GM23248 (cell line): Measurements from ENCODE around the gene EDIL3. TPM values are rescaled to one million over a fixed set of nuclear protein-coding genes. Genes with fewer than 3 reads are reported as not detected.

ENCODE experiments used
- DNase-seq: peaks from one replicate; pipeline ENCODE4 v3.0.0-alpha.2; 2015
- H2AFZ ChIP-seq: fragments of 200-600 bp; sonication (generic); 2 replicates; pipeline ENCODE4 v1.6.1; 2016; ENCODE audit warnings: antibody characterized with exemption
- H3F3A ChIP-seq: fragments of 200-600 bp; sonication (generic); 2 replicates; pipeline ENCODE4 v1.6.1; 2016; ENCODE audit warnings: mild to moderate bottlenecking, antibody characterized with exemption, mixed run types; ENCODE audit not compliant: insufficient read depth
- H3K27ac ChIP-seq: fragments of 200-600 bp; sonication (generic); 2 replicates; pipeline ENCODE4 v1.5.1; 2016; ENCODE audit warnings: mild to moderate bottlenecking
- H3K27me3 ChIP-seq: fragments of 200-600 bp; sonication (generic); replicated peaks from 2 replicates; pipeline ENCODE4 v1.6.1; 2016; ENCODE audit warnings: mild to moderate bottlenecking; ENCODE audit not compliant: insufficient read depth
- H3K36me3 ChIP-seq: fragments of 200-600 bp; sonication (generic); 2 replicates; pipeline ENCODE4 v1.6.1; 2016; ENCODE audit warnings: low read depth, mild to moderate bottlenecking
- H3K4me1 ChIP-seq: fragments of 200-600 bp; sonication (generic); 2 replicates; pipeline ENCODE4 v1.6.1; 2016; ENCODE audit warnings: mild to moderate bottlenecking; ENCODE audit not compliant: insufficient read depth
- H3K4me2 ChIP-seq: fragments of 200-600 bp; sonication (generic); one replicate; pipeline ENCODE4 v1.6.1; 2016; ENCODE audit warnings: mild to moderate bottlenecking; ENCODE audit not compliant: unreplicated experiment
- H3K4me3 ChIP-seq: fragments of 200-600 bp; sonication (generic); 2 replicates; pipeline ENCODE4 v1.5.1; 2016; ENCODE audit warnings: mild to moderate bottlenecking
- H3K79me2 ChIP-seq: fragments of 200-600 bp; sonication (generic); 2 replicates; pipeline ENCODE4 v1.6.1; 2016; ENCODE audit warnings: mild to moderate bottlenecking; ENCODE audit not compliant: insufficient read depth
- H3K9ac ChIP-seq: fragments of 200-600 bp; sonication (generic); 2 replicates; pipeline ENCODE4 v1.6.1; 2016; ENCODE audit warnings: mild to moderate bottlenecking
- H3K9me2 ChIP-seq: fragments of 200-600 bp; sonication (generic); 2 replicates; pipeline ENCODE4 v1.6.1; 2016; ENCODE audit warnings: mixed run types, mild to moderate bottlenecking, moderate library complexity; ENCODE audit not compliant: insufficient read depth
- H3K9me3 ChIP-seq: fragments of 200-600 bp; sonication (generic); one replicate; pipeline ENCODE4 v1.6.1; 2017; ENCODE audit warnings: low read depth
- H4K20me1 ChIP-seq: fragments of 200-600 bp; sonication (generic); 2 replicates; pipeline ENCODE4 v1.6.0; 2016; ENCODE audit not compliant: insufficient read depth
- EZH2 ChIP-seq: fragments of 200-600 bp; sonication (generic); IDR thresholded peaks from 2 replicates; pipeline ENCODE4 v1.6.1; 2018; ENCODE audit warnings: antibody characterized with exemption, mild to moderate bottlenecking; ENCODE audit not compliant: insufficient read depth, poor library complexity, severe bottlenecking
- EZH2phosphoT487 ChIP-seq: fragments of 200-600 bp; sonication (generic); IDR thresholded peaks from 2 replicates; pipeline ENCODE4 v1.6.1; 2018; ENCODE audit warnings: antibody characterized with exemption, moderate library complexity, mild to moderate bottlenecking, low read depth; ENCODE audit not compliant: insufficient read depth
- WGBS, 2 experiments: methylation state at CpG; one replicate each; pipeline ENCODE4 v1.1.6; 2015 to 2017; ENCODE audit warnings: low lambda C conversion rate in 2 of 2, low coverage in 1 of 2; ENCODE audit errors: missing lambda C conversion rate in 2 of 2; 5-methylcytosine and 5-hydroxymethylcytosine counted together
- in situ Hi-C: fragments of 300-500 bp; cut with MboI; formaldehyde crosslinking; loops from 2 replicates; pipeline ENCODE4 v1.15.0; 2020
- polyA plus RNA-seq: library from polyadenylated mRNA; unstranded; fragments of >200 nt; fragmentation: Nextera tagmentation; extraction: Ambion mirVana; gene quantifications from 2 replicates; pipeline ENCODE4 v1.2.1, GENCODE V29; 2016
- total RNA-seq: library from RNA; depleted of rRNA; stranded (reverse); fragments of >200 nt; shearing (Covaris generic); gene quantifications from 2 replicates; pipeline ENCODE4 v1.2.3, GENCODE V29; 2014

Gene EDIL3
- total and polyA plus RNA-seq, 2 experiments from 2014 or later = 17.7 to 24.1 TPM

DNA sequence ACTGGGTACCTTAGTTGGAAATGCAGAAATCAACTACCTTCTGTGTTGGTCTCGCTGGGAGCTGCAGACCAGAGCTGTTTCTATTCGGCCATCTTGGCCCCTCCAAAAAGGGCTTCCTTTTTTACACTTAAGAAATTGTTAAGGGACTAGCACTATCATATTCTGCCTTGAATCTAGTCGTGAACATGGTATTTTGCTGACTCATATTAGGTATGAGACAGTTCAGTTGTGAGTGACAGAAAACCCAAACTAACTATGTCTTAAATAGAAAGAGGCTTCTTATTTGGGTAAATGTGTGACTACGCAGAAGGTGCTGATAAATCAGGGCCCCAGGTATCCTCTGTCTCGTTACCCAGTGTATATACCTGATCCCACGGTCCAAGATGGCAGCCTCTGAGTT is 298.2 kb downstream of the EDIL3 start:
- WGBS, 2 experiments = 44 to 53% methylated on average over 6 of the region's 6 CpGs
- Histone ChIP-seq H3K27ac (no peak overlapping the region), H3K9me3 (no peaks in the 10 kb centered on the region), H3K4me1 (no peaks in the 10 kb centered on the region), H3K27me3 (no peaks in the 10 kb centered on the region), H3F3A (no peaks in the 10 kb centered on the region), H4K20me1 (no peaks in the 10 kb centered on the region), H3K36me3 (no peaks in the 10 kb centered on the region), H3K9ac (no peak overlapping the region), H3K9me2 (no peaks in the 10 kb centered on the region), H3K4me3 (no peak overlapping the region), H2AFZ (no peak overlapping the region), H3K4me2 (no peak overlapping the region), H3K79me2 (no peaks in the 10 kb centered on the region)
- no peak for DNase-seq
- TF ChIP-seq EZH2phosphoT487 = no peak
- TF ChIP-seq EZH2 = no peak
- in situ Hi-C loops = no loop called here

DNA sequence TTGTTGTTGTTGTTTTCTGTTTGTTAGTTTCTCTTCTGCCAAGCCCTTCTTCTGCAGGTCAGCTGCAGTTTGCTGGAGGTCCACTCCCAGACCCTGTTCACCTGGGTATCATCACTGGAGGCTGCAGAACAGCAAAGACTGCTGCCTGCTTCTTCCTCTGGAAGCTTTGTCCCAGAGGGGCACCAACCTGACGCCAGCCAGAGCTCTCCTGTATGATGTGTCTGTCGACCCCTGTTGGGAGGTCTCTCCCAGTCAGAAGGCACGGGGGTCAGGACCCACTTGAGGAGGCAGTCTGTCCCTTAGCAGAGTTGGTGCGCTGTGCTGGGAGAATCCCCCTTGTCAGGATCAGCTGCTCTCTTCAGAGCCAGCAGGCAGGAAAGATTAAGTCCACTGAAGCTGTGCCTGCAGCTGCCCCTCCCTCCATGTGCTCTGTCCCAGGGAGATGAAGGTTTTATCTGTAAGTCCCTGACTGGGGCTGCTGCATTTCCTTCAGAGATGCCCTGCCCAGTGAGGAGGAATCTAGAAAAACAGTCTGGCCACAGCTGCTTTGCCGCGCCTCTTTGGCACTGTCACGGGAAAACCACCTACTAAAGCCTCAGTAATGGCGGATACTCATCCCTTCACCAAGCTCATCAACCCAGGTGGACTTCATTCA is 299.2 kb downstream of the EDIL3 start:
- DNase-seq = no peak
- H4K20me1 ChIP-seq = no peaks in the 10 kb centered on the region
- H3K9me3 ChIP-seq = no peaks in the 10 kb centered on the region
- H3K27ac ChIP-seq = no peak overlapping the region
- no peak overlapping the region for H2AFZ ChIP-seq
- no peaks in the 10 kb centered on the region for H3F3A ChIP-seq
- no peak overlapping the region for H3K4me2 ChIP-seq
- TF ChIP-seq EZH2 (no peak), EZH2phosphoT487 (no peak)
- H3K9ac ChIP-seq = no peak overlapping the region
- H3K4me1 ChIP-seq = no peaks in the 10 kb centered on the region
- in situ Hi-C loops = no loop called here
- no peaks in the 10 kb centered on the region for H3K36me3 ChIP-seq
- H3K9me2 ChIP-seq = no peaks in the 10 kb centered on the region
- no peak overlapping the region for H3K4me3 ChIP-seq
- WGBS, 2 experiments = 47 to 49% methylated on average over 8 of the region's 8 CpGs
- no peaks in the 10 kb centered on the region for H3K79me2 ChIP-seq
- H3K27me3 ChIP-seq = no peaks in the 10 kb centered on the region

DNA sequence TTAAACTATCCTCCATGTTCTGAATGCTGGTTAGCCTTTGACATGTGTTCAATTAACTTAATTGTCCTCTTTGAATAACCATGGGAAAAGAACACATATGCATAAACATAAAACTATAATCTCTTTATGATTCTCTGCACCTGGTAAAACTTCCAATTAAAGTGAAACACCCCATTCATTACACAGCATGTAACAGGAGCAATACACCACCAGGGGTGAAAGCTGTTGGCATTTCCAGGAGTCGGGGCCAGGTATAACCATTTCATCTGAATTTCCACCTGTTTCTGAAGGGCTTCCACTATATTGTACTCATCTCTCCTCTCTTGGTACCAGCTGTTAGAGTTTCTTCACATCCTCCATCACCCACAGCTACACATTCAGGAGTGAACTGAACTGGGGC is 303.8 kb downstream of the EDIL3 start:
- WGBS, 2 experiments = 45 to 56% methylated on average over 1 of the region's 1 CpG
- no peak overlapping the region for H3K27ac ChIP-seq
- no peak overlapping the region for H2AFZ ChIP-seq
- TF ChIP-seq EZH2phosphoT487 (no peak), EZH2 (no peak)
- no peaks in the 10 kb centered on the region for H3F3A ChIP-seq
- no peaks in the 10 kb centered on the region for H3K9me2 ChIP-seq
- DNase-seq = no peak
- no peaks in the 10 kb centered on the region for H3K79me2 ChIP-seq
- H4K20me1 ChIP-seq = no peaks in the 10 kb centered on the region
- no peak overlapping the region for H3K4me2 ChIP-seq
- no peak overlapping the region for H3K9ac ChIP-seq
- in situ Hi-C loops = no loop called here
- no peaks in the 10 kb centered on the region for H3K9me3 ChIP-seq
- H3K27me3 ChIP-seq = no peaks in the 10 kb centered on the region
- H3K36me3 ChIP-seq = no peaks in the 10 kb centered on the region
- no peak overlapping the region for H3K4me3 ChIP-seq
- H3K4me1 ChIP-seq = no peaks in the 10 kb centered on the region

DNA sequence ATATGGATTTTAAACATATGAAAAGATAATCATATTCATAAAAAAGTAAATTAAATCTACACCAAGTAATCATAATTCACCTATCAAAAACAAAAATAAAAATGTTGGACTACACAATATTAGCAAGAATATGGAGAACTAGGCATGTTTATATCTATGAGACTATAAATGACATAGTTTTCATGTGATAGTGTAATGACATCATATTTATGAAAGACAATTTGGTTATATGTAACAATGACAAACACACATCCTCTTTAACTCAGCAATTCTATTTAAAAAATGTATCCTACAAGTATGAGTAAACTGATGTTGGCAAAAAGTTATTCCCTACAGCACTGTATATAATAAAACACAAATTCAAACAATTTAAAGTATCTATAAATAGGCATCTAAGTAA is 312.3 kb downstream of the EDIL3 start:
- no peak for TF ChIP-seq EZH2
- TF ChIP-seq EZH2phosphoT487 = no peak
- DNase-seq = no peak
- H3K36me3 ChIP-seq = no peaks in the 10 kb centered on the region
- H3K27me3 ChIP-seq = 0 out of 2 replicates have a peak, but pooled peaks cover 3% of the 10 kb centered on the region
- H3K9me3 ChIP-seq = no peaks in the 10 kb centered on the region
- no peak overlapping the region for H3K27ac ChIP-seq
- H3K4me3 ChIP-seq = no peak overlapping the region
- no peak overlapping the region for H2AFZ ChIP-seq
- no peaks in the 10 kb centered on the region for H3K79me2 ChIP-seq
- in situ Hi-C loops = no loop called here
- H3K4me2 ChIP-seq = no peak overlapping the region
- no peaks in the 10 kb centered on the region for H3K9me2 ChIP-seq
- no peak overlapping the region for H3K9ac ChIP-seq
- no peaks in the 10 kb centered on the region for H4K20me1 ChIP-seq
- H3K4me1 ChIP-seq = no peaks in the 10 kb centered on the region
- no peaks in the 10 kb centered on the region for H3F3A ChIP-seq

DNA sequence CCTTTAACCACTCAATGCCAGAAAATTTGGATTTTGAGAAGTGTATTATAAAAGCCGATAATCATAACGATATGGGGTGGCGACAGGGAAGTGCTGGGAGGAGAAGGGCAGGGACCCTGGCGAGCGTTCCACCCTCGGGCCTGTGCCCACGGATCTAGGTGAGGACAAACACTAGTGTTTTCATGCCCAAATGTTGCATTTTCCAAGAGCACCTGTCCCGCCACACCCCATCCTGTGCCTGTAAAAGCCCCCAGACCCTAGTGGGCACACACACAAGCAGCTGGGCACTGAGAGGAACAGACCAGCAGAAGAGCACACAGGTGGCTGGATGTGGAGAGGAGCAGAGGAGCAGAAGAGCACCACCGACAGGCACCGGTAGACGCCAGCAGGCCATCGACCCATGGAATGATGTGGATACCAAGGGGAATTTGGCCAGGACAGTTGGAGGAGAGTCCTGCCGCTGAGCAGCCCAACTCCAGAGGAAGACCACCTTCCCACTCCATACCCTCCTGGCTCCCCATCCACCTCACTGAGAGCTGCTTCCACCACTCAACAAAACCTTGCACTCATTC is 315.0 kb downstream of the EDIL3 start:
- Histone ChIP-seq H3K4me1 (no peaks in the 10 kb centered on the region), H3K79me2 (no peaks in the 10 kb centered on the region), H3K9ac (no peak overlapping the region), H3K9me2 (no peaks in the 10 kb centered on the region), H3K9me3 (no peaks in the 10 kb centered on the region), H3K4me2 (no peak overlapping the region), H4K20me1 (no peaks in the 10 kb centered on the region), H3F3A (no peaks in the 10 kb centered on the region), H3K27ac (no peak overlapping the region), H3K36me3 (no peaks in the 10 kb centered on the region), H3K4me3 (no peak overlapping the region), H2AFZ (no peak overlapping the region), H3K27me3 (0 out of 2 replicates have a peak, but pooled peaks cover 3% of the 10 kb centered on the region)
- WGBS, 2 experiments = 62 to 65% methylated on average over 13 of the region's 13 CpGs
- TF ChIP-seq EZH2 (no peak), EZH2phosphoT487 (no peak)
- in situ Hi-C loops = no loop called here
- DNase-seq = no peak
